ENCODE data around the gene GRHL1.

Gene GRHL1

DNA sequence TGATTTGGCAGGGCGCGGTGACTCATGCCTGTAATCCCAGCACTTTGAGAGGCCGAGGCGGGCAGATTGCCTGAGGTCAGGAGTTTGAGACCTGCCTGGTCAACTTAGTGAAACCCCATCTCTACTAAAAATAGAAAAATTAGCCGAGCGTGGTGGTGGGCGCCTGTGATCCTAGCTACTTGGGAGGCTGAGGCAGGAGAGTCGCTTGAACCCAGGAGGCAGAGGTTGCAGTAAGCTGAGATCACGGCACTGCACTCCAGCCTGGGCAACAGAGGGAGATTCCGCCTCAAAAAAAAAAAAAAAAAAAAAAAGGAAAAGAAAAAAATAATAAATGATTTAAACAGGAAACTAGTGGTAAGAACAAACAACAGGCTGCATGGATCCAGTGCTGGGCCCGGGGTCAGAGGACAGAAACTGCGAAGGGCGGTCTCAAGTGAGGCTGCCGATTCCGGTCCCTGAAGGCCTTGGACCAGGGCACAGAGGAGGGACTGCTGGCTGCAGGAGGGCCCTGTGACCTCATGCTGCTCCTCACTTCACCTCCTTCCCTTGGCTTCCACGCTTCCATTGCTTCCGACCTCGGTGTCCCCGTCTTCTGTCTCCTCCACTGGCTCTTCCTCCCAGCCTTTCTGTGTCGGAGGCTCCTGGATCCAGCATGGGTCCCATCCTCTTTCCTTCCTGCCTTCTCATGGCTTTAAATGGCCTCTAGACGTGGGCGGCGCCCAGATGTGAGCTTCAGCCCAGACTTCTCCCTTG, 2.1 kb upstream of the GRHL1 start:
- no peak for DNase-seq (ENCODE audit: low read depth in 2 of 2)

DNA sequence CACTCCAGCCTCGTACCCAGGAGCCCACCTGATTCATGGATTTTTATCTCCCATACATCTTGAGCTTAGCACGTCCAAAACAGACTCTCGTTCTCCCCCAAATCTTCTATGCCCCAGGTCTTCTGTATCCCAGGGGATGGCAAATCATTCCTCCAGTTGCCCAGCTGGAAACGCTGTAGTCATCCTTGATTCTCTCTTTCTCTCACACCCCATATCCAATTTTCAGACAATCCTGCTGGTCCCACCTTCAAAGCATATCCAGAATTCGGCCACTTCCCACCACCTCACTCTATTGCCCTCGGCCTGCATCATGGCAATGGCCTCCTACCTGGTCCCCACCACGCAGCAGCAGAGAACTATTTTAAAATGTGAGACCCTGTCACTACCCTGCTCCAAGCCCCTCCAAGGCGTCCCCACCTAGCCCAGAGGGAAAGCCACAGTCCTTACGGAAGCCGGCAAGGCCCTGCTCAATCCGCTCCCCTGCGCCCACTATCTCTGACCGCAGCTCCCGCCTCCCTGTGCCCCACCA, 1.4 kb upstream of the GRHL1 start:
- no peak for DNase-seq (ENCODE audit: low read depth in 2 of 2)

GRCh38 chr2:9950521-9951271, 797 bp upstream of the GRHL1 start:
- DNase-seq (ENCODE audit: low read depth in 2 of 2): peak; percentile 18 to 25

- DNase-seq (ENCODE audit: low read depth in 2 of 2): no peak
Observed at GRCh38 chr2:9951272-9951521, 296 bp upstream of the GRHL1 start.

- DNase-seq (ENCODE audit: low read depth in 2 of 2): no peak
Observed at GRCh38 chr2:9952286-9952737, 819 bp downstream of the GRHL1 start.

DNA sequence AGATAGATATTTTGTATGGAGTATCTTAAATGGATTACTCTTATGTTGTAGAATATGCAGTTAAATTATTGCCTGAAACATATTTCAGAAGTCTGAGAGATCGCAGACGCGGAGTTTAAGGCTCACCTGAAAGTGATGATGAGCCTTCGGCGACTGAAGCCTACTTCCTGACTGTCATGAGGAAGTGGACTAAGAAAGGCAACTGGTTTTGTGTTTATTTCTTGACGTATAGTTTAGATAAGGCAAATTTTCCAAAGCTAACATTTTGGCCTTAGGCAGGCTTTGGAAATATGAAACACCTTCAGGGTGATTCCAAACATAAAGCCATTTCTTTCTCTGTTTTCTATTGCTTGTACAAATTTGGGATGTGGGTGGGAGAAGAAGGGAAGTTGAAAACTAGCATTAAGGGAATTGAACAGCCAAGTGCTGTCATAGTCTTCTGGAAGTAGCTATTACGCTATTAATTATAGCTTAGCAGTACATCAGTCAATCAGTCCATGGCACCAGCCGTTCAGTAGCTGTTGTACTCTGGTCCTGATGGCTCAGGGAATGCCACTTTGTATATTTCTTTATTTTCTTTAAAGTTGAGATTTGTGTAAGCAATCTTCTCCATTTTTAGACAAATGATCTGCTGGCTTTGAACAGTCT, 1.5 kb downstream of the GRHL1 start:
- DNase-seq (ENCODE audit: low read depth in 2 of 2): no peak

DNA sequence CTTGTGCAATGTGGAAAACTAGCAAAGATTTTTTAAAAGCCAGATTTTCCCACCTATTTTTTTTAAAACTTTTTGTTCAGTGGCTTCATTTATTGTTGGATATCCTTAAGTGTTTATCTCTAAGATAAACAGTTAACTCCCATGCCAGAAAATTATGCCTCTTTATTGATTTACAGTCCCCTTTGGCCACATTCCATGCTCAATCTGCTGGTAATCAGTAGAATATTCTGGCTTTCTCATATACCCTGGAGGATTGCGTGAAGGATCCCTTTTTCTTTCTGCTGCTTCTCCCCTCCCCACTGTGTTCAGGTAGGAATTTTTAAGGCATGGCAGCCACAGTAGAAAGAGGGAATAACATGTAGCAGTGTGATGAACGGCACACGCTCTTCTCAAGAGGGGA, 2.6 kb downstream of the GRHL1 start:
- no peak for DNase-seq (ENCODE audit: low read depth in 2 of 2)

DNA sequence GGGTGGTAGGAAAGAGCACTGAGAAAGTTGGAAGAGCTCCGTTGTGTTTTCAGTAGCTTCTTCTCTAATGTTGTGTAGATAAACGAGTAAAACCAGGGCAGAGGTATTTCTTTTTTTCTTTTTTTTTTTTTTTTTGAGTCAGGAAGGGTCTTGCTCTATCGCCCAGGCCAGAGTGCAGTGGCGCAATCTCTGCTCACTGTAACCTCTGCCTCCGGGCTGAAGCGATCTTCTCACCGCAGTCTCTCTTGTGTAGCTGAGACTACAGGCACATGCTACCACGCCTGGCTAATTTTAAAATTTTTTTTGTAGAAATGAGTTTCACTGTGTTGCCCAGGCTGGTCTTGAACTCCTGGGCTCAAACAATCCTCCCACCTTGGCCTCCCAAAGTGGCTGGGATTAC, 6.6 kb downstream of the GRHL1 start:
- DNase-seq (ENCODE audit: low read depth in 2 of 2): no peak

- DNase-seq (ENCODE audit: low read depth in 2 of 2): no peak
Observed at GRCh38 chr2:9959262-9959661, 7.8 kb downstream of the GRHL1 start.

- no peak for DNase-seq (ENCODE audit: low read depth in 2 of 2)
Observed at GRCh38 chr2:9961013-9961412, 9.5 kb downstream of the GRHL1 start.

- DNase-seq (ENCODE audit: low read depth in 2 of 2): no peak
Observed at GRCh38 chr2:9964334-9964980, 13.0 kb downstream of the GRHL1 start.

DNA sequence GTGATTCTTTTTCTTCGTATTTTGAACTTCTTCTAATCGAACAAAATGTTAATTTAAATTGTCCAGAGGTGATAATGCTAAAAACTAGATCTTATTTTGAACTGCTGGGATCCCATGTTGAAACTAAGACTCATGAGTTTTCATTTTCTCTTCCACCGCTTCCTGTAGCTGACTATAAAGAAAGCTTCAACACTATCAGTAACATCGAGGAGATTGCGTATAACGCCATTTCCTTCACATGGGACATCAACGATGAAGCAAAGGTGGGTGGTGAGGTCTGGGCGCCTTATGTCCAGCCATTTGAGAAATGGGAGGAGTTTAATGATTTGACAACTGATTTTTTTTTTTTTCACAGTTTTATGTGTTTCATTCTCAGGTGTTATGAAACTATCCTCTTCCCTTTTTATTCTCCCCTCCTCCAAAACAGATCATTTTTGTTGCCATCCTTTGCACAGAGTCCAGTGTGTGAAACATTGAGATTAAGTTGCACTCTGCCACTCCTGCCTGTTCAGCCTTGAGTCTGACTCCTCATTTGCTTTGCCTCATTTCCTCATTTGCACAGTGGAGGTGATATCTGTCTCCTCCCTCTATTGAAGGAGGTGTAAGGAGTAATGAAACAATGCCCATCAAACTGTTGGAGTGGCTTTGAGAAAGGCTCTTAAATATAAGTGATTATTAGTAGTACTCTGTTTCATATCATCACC, 13.8 kb downstream of the GRHL1 start:
- DNase-seq (ENCODE audit: low read depth in 2 of 2): no peak

DNA sequence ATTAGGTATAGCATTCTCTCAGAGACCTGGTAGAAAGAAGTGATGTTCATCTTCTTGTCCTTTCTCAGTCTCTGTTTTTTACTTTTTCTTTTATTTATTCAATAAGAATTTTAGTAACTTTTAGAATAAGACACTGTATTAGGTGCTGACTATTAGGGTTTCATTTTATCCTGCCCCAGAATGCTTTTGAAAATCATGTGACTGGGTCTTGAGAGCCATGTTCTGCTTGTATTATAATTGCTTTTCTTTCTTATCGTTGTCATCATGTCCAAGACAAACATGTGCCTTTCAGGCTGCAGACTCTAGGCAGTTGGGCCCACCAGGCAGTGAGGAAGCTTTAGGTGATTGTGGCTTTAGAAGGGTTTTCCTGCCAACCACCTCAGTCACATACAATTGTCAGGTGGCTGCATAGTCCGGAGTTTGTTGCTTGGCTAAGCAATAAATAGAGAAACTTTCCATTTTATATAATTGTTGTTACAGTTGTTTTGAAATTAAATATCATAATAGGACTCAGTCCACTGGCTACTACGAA, 15.1 kb downstream of the GRHL1 start:
- DNase-seq (ENCODE audit: low read depth in 2 of 2): no peak

GRCh38 chr2:9967053-9967775, 15.7 kb downstream of the GRHL1 start:
- no peak for DNase-seq (ENCODE audit: low read depth in 2 of 2)

DNA sequence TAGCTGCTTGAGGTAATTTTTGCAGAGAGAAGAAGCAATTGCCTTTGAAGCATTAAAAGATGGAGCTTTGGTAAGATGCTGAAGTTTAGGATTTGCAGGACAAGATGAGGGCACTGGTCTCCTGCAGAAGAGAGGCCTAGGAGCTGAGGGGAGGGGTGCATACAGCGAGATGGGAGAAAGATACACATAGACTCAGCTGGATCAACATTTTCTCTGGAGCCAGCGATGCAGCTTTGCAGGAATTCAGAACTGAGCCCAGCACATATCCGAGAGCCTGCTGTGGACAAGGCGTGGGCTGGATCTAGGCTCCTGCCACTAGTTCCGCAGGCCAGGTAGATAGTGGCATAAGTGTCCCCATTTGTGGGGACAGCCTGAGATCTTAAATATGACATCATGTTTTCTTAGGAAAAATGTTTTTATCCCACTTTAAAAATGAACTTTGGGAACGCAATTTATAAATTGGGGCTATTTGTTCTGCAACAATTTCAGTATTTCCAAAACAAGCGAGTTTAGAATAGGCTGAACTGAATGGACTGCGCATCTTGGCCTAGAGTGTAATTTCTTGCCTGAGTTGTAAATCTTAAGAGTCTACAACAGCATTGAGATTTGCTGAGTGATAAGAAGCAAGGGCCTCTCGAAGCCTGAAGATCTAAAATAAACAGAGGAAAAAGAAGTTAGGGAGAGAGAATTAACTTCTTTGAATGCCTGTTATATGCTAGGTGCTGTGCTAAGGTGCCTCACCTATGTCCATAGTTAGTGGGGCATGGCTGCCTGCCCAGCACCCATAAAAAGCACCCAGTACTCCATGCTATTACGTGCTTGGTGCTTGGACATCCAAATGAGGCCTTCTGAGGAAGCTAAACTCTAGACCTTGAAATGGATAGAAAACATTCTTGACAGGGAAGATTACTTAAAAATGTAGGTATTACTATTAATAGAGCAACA, 17.3 kb downstream of the GRHL1 start:
- DNase-seq (ENCODE audit: low read depth in 2 of 2): no peak

DNA sequence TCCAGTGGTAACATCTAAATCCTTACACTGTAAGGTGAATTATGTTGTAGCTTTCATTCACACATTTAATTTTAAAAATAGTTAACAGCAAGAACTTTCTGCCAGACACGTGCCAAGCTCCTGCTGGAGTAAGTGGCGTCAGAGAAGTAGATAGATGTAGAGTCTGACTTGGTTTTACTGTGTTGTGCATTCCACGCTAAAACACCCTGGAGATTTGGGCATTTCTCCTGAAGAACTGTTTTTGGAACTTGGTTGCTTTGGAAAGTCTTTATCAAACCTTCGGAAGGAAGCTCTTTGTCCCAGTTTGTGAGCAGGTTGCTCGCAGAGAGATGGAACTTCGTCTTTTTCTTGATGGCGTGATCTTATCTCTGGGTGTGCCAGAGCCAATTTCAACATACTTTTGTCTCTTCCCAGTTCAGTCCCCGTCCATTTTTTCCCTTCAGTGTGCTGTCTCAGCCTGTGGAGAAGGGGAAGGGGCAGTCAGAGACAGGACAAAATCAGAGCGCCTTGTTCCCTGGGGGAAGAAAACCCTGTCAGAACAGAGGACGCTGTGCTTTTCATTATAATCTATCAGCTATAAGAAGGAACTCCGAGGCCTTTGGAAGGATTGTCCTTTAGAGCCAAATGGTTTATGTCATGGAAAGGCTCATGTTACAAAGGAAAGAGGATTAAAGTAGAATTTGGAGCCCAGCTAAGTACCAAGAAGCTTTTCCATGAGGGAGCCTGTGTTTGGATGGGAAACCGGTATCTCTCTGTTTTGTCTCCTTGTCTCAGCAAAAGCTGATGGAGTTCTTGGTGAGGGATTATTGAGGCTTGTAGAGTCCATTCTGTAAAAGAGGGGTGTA, 18.9 kb downstream of the GRHL1 start:
- no peak for DNase-seq (ENCODE audit: low read depth in 2 of 2)

- DNase-seq (ENCODE audit: low read depth in 2 of 2): no peak
Observed at GRCh38 chr2:9971105-9971818, 19.8 kb downstream of the GRHL1 start.

GRCh38 chr2:9971890-9972289, 20.4 kb downstream of the GRHL1 start:
- DNase-seq (ENCODE audit: low read depth in 2 of 2): no peak
